Adrenal gland (tissue), 12 donors: ENCODE results near the gene RRH. TPM values are rescaled to one million over a fixed set of nuclear protein-coding genes. Genes with fewer than 3 reads are reported as not detected.

Experiments
- DNase-seq, 7 donors: peaks; one replicate each; pipeline ENCODE4 v3.0.0-alpha.2; 2019 to 2020
- H3K27ac ChIP-seq, 5 donors: fragments of 200-600 bp; sonication (generic) in 4 of 5; 1 replicate in 3 of 5; 2 replicates in 2 of 5; pipeline versions ENCODE4 v1.5.1 to v1.8.0; 2016 to 2020; ENCODE audit warnings: mild to moderate bottlenecking in 1 of 5
- H3K27me3 ChIP-seq: fragments of 200-600 bp; 2 replicates; pipeline ENCODE4 v1.8.0; 2021
- H3K36me3 ChIP-seq, 2 donors: fragments of 200-600 bp; replicated peaks in 1 of 2; 1 replicate in 1 of 2; 2 replicates in 1 of 2; pipeline versions ENCODE4 v1.5.1 to v1.8.0; 2018 to 2022
- H3K4me1 ChIP-seq, 2 donors: fragments of 200-600 bp; replicated peaks in 1 of 2; 1 replicate in 1 of 2; 2 replicates in 1 of 2; pipeline versions ENCODE4 v1.5.1 to v1.8.0; 2018 to 2021
- H3K4me3 ChIP-seq, 4 donors: fragments of 200-600 bp; sonication (generic) in 3 of 4; one replicate each; pipeline ENCODE4 v1.5.1; 2016 to 2018
- H3K9me3 ChIP-seq, 3 donors: fragments of 200-600 bp; sonication (generic) in 1 of 3; replicated peaks in 1 of 3; 1 replicate in 2 of 3; 2 replicates in 1 of 3; pipeline versions ENCODE4 v1.5.1 to v1.8.0; 2016 to 2021
- POLR2A ChIP-seq, 2 donors: fragments of 450-650 bp; IDR thresholded peaks; one replicate each; pipeline ENCODE4 v1.6.1; 2017; ENCODE audit warnings: antibody characterized with exemption in 2 of 2, mild to moderate bottlenecking in 2 of 2, moderate library complexity in 1 of 2
- WGBS, 4 donors: extraction: QIAGEN DNeasy Blood & Tissue Kit in 2 of 4; methylation state at CpG; one replicate each; pipeline versions ENCODE4 v1.1.5 to v1.1.7; 2013 to 2017; 5-methylcytosine and 5-hydroxymethylcytosine counted together
- intact Hi-C, 2 donors: fragments of 100-400 bp; cut with DNase I; formaldehyde crosslinking; loops; one replicate each; pipeline versions ENCODE4 v1.14.1 to v1.15.0; 2022 to 2023
- polyA plus RNA-seq, 3 donors: library from polyadenylated mRNA; stranded (reverse); fragments of 200-250 nt in 2 of 3; fragments of 350-450 nt in 1 of 3; fragmentation: Illumina TruSeq in 1 of 3; extraction: RNeasy Lipid Tissue Mini Kit (QIAGEN cat#74804) in 1 of 3; gene quantifications; one replicate each; pipeline ENCODE4 v1.2.3, GENCODE V29; 2013 to 2014
- total RNA-seq, 9 donors: library from RNA; depleted of rRNA in 4 of 9; stranded (reverse); fragments of >200 nt in 4 of 9; fragments of 120-200 nt in 1 of 9; fragmentation: NEBNext Ultra II Directional in 1 of 9; extraction: Animal tissue kit (Norgen Biotek cat#: 25700) in 1 of 9; gene quantifications; one replicate each; pipeline versions ENCODE4 v1.1.0 to v1.2.4, GENCODE V29; 2013 to 2023
- TF ChIP-seq, protein P1 (sequence below), 6 experiments: fragments of 450-650 bp in 4 of 6; fragments of 200-600 bp in 2 of 6; sonication (generic) in 1 of 6; IDR thresholded peaks; 1 replicate in 5 of 6; 2 replicates in 1 of 6; pipeline versions ENCODE4 v1.5.1 to v1.8.0; 2016 to 2021; ENCODE audit warnings: antibody characterized with exemption in 6 of 6, mild to moderate bottlenecking in 2 of 6, moderate library complexity in 1 of 6
- donor health status: healthy with polysubstance abuse.
- donor health status: Bipolar disorder and iron deficiency.
- donor health status: DM: yes; HTN: yes; CAD: no.
- donor health status: DM: no; HTN: no; CAD: no.
- donor health status: DM: no; HTN: no; CAD: no.
- donor health status: DM: yes; HTN: yes; CAD: no.

Gene RRH
- total and polyA plus RNA-seq, 12 donors = 0.17 to 0.67 (median 0.31) TPM; not detected in 5

DNA sequence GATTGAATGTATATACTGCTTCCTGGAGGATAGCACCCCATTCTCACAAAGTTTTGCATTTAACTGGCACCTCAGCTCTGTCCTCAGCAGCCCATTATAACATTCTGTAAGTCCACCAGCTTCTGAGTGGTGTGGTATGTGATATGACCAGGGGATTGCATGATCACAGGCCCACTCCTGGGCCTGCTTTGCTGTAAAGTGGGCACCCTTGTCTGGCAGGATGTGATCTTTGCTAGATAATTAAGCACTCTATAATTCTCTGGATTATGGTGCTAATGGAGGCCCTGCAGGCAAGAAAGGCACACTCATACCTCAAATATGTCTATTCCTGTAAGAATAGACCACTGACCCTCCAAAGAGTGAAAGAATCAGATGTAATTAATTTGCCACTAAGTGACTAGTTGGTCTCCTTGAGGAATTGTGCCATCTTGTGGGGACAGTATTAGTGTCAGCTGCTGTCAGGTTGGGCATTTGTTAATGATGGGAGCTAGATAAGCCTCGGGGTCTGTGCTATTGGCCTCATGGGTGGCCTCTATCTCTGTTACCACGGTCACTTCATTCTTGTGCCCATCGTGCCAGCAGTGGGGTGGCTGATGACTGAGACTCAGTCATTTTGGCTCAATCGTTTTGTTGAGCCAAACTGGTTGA is 23.7 kb upstream of the RRH start:
- TF ChIP-seq, protein P1, sequence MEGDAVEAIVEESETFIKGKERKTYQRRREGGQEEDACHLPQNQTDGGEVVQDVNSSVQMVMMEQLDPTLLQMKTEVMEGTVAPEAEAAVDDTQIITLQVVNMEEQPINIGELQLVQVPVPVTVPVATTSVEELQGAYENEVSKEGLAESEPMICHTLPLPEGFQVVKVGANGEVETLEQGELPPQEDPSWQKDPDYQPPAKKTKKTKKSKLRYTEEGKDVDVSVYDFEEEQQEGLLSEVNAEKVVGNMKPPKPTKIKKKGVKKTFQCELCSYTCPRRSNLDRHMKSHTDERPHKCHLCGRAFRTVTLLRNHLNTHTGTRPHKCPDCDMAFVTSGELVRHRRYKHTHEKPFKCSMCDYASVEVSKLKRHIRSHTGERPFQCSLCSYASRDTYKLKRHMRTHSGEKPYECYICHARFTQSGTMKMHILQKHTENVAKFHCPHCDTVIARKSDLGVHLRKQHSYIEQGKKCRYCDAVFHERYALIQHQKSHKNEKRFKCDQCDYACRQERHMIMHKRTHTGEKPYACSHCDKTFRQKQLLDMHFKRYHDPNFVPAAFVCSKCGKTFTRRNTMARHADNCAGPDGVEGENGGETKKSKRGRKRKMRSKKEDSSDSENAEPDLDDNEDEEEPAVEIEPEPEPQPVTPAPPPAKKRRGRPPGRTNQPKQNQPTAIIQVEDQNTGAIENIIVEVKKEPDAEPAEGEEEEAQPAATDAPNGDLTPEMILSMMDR (IDR thresholded peaks at IDR 0.05) = peak in 5 of 6 experiments; percentile 32 to 58 (median 47)
- no peak for TF ChIP-seq POLR2A (IDR thresholded peaks at IDR 0.05)
- Histone ChIP-seq H3K36me3 (no peaks in the 10 kb centered on the region), H3K4me1 (peaks cover 5% of the 10 kb centered on the region in 2 donors), H3K27ac (no peak overlapping the region), H3K4me3 (no peak overlapping the region), H3K27me3 (no peaks in the 10 kb centered on the region), H3K9me3 (no peaks in the 10 kb centered on the region)
- WGBS, 4 donors = 13 to 21% (median 18%) methylated on average over 4 of the region's 4 CpGs
- intact Hi-C loops = loop anchor here (10.0 kb wide), 1 partner anchor 379 kb away; no protein-coding TSS in a partner anchor
- peak in 5 of 7 donors; percentile 25 to 48 (median 32) for DNase-seq

DNA sequence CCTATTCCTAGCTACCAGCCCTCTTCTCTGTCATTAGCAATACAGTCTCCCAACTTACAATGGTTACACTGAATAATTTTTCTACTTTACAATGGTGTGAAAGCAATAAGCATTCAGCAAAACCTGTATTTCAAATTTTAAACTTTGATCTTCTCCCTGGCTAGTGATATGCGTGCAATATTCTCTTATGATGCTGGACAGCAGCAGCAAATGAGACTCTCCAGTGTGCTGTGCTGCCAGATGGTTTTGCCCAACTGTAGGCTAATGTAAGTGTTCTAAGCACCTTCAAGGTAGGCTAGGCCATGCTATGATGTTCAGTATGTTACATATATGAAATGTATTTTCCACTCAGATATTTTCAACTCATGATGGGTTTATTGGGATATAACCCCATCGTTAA is 18.1 kb upstream of the RRH start:
- no peak for DNase-seq

DNA sequence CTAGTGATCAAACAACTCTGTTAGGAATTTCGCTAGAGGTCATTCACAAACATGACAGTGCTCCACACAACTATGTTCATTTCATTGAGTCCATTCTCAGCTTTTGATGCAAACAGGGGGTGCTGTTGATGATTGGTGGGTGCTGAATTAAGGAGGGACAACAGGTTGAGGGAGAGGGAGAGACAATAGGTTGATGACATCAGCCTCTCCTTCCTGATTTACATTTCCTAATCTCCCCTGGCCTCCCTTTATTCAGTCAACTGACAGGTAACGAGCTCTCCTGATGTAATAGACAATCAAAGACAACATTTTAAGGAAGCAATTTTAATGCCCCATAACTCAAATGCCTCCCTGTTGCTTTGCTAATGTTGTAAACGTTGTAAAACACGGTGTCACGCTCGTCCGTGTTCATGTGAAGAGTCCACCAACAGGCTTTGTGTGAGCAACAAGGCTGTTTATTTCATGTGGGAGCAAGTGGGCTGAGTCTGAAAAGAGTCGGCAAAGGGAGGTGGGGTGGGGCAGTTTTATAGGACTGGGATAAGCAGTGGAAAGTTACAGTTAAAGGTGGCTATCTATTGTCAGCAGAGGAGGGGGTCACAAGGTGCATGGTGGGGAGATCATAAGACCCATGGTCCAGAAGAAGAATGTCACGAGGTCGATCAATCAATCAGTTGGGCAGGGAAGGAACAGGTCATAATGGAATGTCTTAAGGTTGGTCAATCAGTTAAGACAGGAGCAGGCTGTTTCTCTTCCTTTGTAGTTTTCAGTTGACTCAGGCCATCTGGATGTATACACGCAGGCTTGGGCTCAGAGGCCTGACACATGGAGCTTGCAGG is 17.0 kb upstream of the RRH start:
- 62 to 72% (median 68%) methylated on average over 11 of the region's 11 CpGs for WGBS, 4 donors
- H3K36me3 ChIP-seq = no peaks in the 10 kb centered on the region
- intact Hi-C loops = no loop called here

More for the DNA sequence above, 18.1 kb upstream of the RRH start:
- intact Hi-C loops = loop anchor here (5.0 to 10.0 kb wide), 2 partner anchors 107 to 385 kb away; partner anchors contain the start of gene CASP6 (in 1 of the 2)
- H3K36me3 ChIP-seq = no peaks in the 10 kb centered on the region
- H3K9me3 ChIP-seq = no peaks in the 10 kb centered on the region
- H3K27me3 ChIP-seq = no peaks in the 10 kb centered on the region
- TF ChIP-seq, protein P1 (IDR thresholded peaks at IDR 0.05) = no peak
- no peak for TF ChIP-seq POLR2A (IDR thresholded peaks at IDR 0.05)
- no peak overlapping the region for H3K4me3 ChIP-seq
- no peaks in the 10 kb centered on the region for H3K4me1 ChIP-seq
- WGBS, 4 donors = 80 to 89% (median 87%) methylated on average over 2 of the region's 2 CpGs
- H3K27ac ChIP-seq = no peak overlapping the region

DNA sequence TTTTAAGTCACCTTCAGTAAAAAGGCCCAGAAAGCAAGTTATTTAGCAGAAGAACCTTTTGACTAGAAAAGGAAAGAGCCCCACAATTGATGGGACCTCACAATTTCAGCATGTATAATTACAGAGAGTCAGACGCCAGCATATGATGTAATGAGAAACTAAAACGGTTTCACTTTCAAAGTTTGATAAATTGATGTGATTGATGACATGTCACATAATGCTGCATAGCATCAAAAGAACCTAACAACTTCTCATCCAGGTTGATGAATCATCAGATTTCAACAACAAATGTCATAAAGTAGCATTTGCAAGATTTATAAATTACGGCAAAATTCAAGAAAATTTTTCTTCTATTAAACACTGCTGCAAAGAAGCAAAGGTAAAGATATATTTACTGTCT is 16.1 kb upstream of the RRH start:
- Histone ChIP-seq H3K4me3 (no peak overlapping the region), H3K27me3 (no peaks in the 10 kb centered on the region), H3K9me3 (no peaks in the 10 kb centered on the region), H3K4me1 (peaks cover 6 to 7% of the 10 kb centered on the region in 2 donors), H3K36me3 (no peaks in the 10 kb centered on the region), H3K27ac (no peak overlapping the region)
- WGBS, 4 donors = 54 to 62% (median 59%) methylated on average over 3 of the region's 3 CpGs
- intact Hi-C loops = no loop called here
- DNase-seq = no peak
- TF ChIP-seq POLR2A (IDR thresholded peaks at IDR 0.05) = no peak
- TF ChIP-seq, protein P1 (IDR thresholded peaks at IDR 0.05) = no peak

More for the DNA sequence above, 17.0 kb upstream of the RRH start:
- H3K27ac ChIP-seq = no peak overlapping the region
- no peaks in the 10 kb centered on the region for H3K9me3 ChIP-seq
- DNase-seq = no peak
- H3K4me1 ChIP-seq = no peaks in the 10 kb centered on the region
- H3K4me3 ChIP-seq = no peak overlapping the region
- TF ChIP-seq POLR2A (IDR thresholded peaks at IDR 0.05) = no peak
- TF ChIP-seq, protein P1 (IDR thresholded peaks at IDR 0.05) = no peak
- H3K27me3 ChIP-seq = no peaks in the 10 kb centered on the region
